GM18873 (cell line): ENCODE data around the gene SMCO2.

Experiments
- ATAC-seq: cut with Tn5 transposase; IDR thresholded peaks from one replicate; pipeline ENCODE4 v1.9.1; 2021; ENCODE audit warnings: mild to moderate bottlenecking, moderate library complexity, moderate number of reproducible peaks; ENCODE audit not compliant: unreplicated experiment, low FRiP score

The SMCO2 gene

GRCh38 chr12:27446436-27446835 is at the start of gene SMCO2:
SMCO2 (plus strand) TSS chr12:27446736; CDS start chr12:27470632, 23,896 bp downstream.
- no peak for ATAC-seq

DNA sequence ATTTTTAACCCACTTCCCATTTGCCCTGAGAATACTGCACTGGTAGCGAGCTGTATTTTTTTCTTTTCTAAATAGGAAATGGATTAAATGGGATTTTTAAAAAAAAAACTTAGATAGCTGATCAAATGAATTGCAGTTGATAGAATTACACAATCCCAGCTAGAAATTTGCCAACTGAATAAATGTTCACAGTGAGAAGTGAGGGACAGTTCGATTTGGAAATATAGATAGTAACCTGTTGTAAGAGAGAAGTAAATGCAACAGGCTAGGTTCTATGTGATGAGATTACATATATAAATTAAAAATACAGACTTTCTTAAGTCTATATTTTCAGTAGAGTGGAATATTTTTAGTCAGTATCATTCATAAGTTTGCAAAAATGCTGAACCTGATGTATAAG is 48.1 kb upstream of the SMCO2 start:
- ATAC-seq: no peak

DNA sequence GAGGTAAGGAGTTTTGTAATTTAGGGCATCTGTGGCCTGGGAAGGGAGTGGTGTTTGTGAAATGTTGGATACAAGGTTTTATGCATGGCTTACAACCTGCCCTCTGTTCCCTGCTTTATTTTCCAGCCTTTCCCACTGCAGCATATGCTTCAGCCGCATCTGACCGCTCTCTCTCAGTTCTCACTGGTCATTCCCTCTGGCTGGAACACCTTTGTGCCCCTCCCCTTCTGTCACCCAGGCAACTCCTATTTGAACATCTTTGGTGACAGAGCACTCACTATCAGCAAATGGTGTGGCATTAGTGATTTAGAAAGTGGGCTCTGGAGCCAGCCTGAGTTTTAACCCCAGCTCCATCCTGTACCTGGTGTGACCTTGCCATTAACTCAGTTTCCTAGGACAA is 47.5 kb upstream of the SMCO2 start:
- no peak for ATAC-seq

- no peak for ATAC-seq
Observed at GRCh38 chr12:27400856-27401354, 45.6 kb upstream of the SMCO2 start.

GRCh38 chr12:27412047-27412446 is 34.5 kb upstream of the SMCO2 start:
- ATAC-seq: no peak

GRCh38 chr12:27422697-27423096 is 23.8 kb upstream of the SMCO2 start:
- ATAC-seq: no peak

DNA sequence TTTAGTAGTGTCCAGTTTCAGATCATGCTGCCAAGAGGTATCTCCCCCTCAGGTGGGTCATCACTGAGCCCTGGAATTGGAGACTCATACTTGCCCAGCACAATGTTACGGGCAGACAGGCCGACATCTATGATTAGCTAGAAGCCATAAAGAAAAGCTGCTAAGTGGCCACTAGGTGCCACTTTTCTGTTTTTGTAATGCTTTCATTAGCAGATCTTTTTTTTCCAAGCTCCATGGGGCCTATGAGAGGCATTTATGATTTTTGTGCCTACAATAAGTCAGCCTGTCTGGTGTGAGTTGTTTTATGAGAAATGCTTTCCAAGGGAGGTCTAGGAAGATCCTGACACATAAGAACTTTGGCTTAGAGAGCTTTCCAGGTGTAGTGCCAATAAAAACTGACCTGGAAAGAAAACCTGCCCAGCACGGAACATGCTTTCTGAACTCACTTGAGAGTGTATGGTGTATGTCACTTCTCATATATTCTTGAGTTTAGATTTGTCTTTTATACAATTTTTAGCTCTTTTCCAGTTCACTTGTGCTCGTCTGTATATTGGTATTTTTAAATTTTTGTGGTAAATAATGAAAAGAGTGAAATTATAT is 21.8 kb upstream of the SMCO2 start:
- ATAC-seq: no peak

- ATAC-seq: no peak
Observed at GRCh38 chr12:27425306-27425705, 21.2 kb upstream of the SMCO2 start.

DNA sequence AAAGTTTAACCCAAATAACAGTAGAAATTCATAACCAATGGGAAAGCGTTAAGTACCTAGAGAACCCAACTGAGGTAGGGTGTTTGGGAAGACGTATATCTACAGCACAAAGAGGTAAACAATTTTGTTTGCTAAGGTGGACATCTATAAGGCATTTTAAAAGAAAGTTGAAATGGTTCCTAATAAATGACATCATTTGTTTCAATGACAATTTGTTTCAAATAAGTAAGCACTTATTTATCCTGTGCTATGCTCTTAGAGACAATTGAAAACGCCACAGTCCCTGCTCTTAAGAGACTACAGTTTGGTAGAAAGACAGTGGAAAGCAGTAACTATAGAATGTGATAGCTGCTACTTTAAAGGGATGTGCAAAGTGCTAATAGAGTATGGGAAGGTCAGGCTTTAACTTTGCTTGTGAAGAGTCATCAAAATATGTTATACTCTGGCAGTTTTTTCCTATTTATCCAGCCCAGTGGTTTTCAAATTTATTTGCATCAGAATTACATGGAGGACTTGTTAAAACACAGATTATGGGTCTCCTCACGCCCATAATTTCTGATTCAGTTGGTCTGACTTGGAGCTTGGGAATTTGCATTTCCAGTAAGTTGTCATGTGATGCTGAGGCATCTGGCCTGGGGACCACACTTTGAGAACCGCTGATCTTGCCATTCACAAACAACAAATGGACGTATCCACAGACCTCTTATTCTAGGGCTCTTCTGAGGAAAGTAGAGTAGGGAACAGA is 19.6 kb upstream of the SMCO2 start:
- no peak for ATAC-seq

- no peak for ATAC-seq
Observed at GRCh38 chr12:27427824-27428223, 18.7 kb upstream of the SMCO2 start.

DNA sequence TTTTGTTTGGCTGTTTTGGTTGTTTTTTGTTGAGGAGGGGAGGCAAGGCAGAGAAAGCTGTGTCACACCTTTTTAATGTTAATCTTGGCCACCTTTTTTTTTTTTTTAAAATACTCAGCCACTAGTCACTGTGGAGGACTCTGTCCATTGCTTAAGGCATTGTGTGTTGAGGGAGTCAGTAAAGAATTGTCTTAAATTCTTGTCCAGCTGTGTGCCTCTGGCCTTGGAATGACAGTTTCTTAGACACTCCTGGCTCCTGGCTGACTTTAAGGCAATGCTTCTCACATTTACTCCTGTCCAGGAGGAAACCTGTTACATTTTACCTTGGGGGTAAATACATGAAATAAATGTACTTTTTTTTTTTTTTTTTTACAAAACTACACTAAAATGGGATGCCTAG is 18.1 kb upstream of the SMCO2 start:
- no peak for ATAC-seq

DNA sequence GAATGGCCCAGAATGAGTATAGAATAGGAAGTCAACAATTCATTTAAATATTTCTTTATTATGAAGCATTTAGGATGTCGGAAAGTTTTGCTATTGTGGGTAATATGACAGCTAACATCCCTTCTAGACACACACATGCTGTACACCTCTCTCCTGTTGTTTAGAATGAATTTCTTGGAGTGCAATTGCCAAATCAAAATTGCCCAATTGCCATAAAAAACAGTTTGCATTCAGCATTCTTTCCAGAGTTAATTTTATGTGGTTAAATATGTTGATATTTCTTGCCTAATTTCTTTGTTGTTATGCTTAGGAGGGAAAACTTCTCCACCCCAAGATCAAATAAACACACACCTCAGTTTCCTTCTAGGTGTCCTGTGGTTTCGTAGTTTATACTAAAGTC is 16.9 kb upstream of the SMCO2 start:
- ATAC-seq: no peak

- ATAC-seq: no peak
Observed at GRCh38 chr12:27431185-27431584, 15.4 kb upstream of the SMCO2 start.

GRCh38 chr12:27434673-27435565 is 11.6 kb upstream of the SMCO2 start:
- ATAC-seq: no peak

DNA sequence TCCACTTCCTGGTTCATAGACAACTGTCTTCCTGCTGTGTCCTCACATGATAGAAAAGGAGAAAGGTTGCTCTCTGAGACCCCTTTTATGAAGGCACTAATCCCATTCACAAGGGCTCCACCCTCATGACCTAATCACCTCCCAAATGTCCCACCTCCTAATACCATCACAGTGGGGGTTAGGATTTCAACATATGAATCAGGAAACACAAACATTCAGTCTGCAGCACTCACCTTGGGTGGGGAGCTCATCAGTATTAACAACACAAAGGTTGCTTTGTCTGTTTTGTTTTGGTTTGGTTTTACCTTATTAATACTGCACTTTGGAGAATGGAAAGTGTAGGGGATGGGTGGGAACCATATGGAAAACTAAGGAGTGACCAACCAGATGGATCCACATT is 10.5 kb upstream of the SMCO2 start:
- no peak for ATAC-seq

GRCh38 chr12:27436768-27437167 is 9.8 kb upstream of the SMCO2 start:
- no peak for ATAC-seq

DNA sequence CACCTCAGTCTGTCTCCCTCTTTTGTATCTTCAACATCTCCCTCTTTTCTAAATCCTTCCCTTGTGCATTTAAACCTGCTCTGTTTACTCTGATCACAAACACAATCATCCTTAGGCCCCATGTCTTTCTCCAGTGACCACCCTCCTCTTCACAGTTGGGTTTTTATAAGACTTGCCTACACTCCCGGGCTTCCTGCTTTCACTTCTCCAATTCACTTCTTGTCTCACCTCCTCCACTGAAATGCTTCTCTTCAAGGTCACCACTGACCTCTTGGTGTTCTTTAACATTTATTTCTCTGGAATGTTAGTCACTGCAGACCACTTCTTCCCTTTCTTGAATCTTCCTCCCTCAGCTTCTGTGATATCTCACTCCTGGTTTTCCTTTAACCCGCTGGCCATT is 8.7 kb upstream of the SMCO2 start:
- no peak for ATAC-seq

- no peak for ATAC-seq
Observed at GRCh38 chr12:27447761-27448160, 1.2 kb downstream of the SMCO2 start.

- no peak for ATAC-seq
Observed at GRCh38 chr12:27449026-27449425, 2.5 kb downstream of the SMCO2 start.

DNA sequence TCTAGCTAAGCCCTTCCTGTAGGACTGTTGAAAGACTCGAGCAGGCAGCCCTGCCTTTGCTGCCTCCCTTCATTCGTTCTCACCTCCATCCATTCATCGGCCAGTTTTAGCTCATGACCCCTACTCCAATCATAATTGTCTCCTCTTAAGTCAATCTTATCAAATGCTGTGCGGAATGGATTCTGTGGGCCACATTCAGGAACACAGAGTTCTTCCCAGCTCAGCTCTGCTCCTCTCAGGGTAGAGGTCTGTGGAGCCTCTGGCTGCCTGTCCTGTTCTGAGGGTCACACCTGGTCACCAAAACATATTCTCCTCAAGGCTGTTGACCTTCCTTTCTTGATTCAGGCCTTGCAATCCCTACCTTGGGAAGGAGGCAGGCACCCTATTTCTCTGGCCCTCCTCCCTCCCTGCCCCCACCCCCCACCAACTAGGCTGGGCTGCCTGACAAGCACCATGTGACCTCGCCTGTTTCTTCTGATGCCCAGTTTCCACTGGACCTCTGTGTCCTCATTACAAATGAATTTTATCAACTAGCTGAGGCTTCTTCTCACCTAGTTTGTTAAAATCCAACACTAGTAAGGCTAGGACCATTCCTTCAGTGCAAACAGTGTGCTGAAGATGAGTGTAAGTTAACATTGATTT is 3.5 kb downstream of the SMCO2 start:
- ATAC-seq: no peak
